HG03196 (cell line): ENCODE data around the gene KIAA1210.

Source experiments
- ATAC-seq: cut with Tn5 transposase; IDR thresholded peaks from one replicate; pipeline ENCODE4 v1.9.1; 2021; ENCODE audit not compliant: unreplicated experiment

The KIAA1210 gene

GRCh38 chrX:119093991-119094735 is 33.4 kb downstream of the KIAA1210 start:
- ATAC-seq: no peak

- ATAC-seq: no peak
Observed at GRCh38 chrX:119090627-119091026, 37.0 kb downstream of the KIAA1210 start.

- no peak for ATAC-seq
Observed at GRCh38 chrX:119089619-119090018, 38.0 kb downstream of the KIAA1210 start.

- no peak for ATAC-seq
Observed at GRCh38 chrX:119087121-119087520, 40.5 kb downstream of the KIAA1210 start.

- no peak for ATAC-seq
Observed at GRCh38 chrX:119084766-119085165, 42.8 kb downstream of the KIAA1210 start.

- no peak for ATAC-seq
Observed at GRCh38 chrX:119082278-119082677, 45.3 kb downstream of the KIAA1210 start.

GRCh38 chrX:119075270-119076025 is 52.2 kb downstream of the KIAA1210 start:
- ATAC-seq: no peak

GRCh38 chrX:119073911-119074310 is 53.7 kb downstream of the KIAA1210 start:
- no peak for ATAC-seq

GRCh38 chrX:119073200-119073905 is 54.3 kb downstream of the KIAA1210 start:
- no peak for ATAC-seq

- ATAC-seq: no peak
Observed at GRCh38 chrX:119072744-119073143, 54.9 kb downstream of the KIAA1210 start, which contains the start of gene CT47C1. Gene CT47C1, plus strand, starts transcription at chrX:119072993. Its CDS starts 233 bp downstream, at chrX:119073226.

GRCh38 chrX:119071381-119071780 is 56.2 kb downstream of the KIAA1210 start:
- no peak for ATAC-seq

- ATAC-seq: no peak
Observed at GRCh38 chrX:119069762-119070161, 57.9 kb downstream of the KIAA1210 start.

- no peak for ATAC-seq
Observed at GRCh38 chrX:119069128-119069527, 58.5 kb downstream of the KIAA1210 start.

- ATAC-seq: no peak
Observed at GRCh38 chrX:119067023-119067739, 60.4 kb downstream of the KIAA1210 start.

- no peak for ATAC-seq
Observed at GRCh38 chrX:119063428-119063827, 64.2 kb downstream of the KIAA1210 start.

GRCh38 chrX:119062750-119063374 is 64.8 kb downstream of the KIAA1210 start:
- ATAC-seq: no peak

GRCh38 chrX:119055687-119056086 is 71.9 kb downstream of the KIAA1210 start:
- ATAC-seq: no peak

GRCh38 chrX:119045884-119046283 is 81.7 kb downstream of the KIAA1210 start:
- ATAC-seq: no peak

GRCh38 chrX:119042996-119043395 is 84.6 kb downstream of the KIAA1210 start:
- ATAC-seq: no peak

- ATAC-seq: no peak
Observed at GRCh38 chrX:119042040-119042439, 85.6 kb downstream of the KIAA1210 start.
